RWPE2 (cell line): ENCODE data around the gene SPATA2L.
A peak's percentile ranks its signal among the peaks of the same experiment; 100 is the strongest.

Experiments used
- ATAC-seq: fragments of 200-7000 bp; cut with Tn5 transposase; 3 replicates; pipeline ENCODE4 v1.9.1; 2021; ENCODE audit warnings: low read depth
- DNase-seq: peaks from one replicate; pipeline ENCODE4 v3.0.0-alpha.2; 2020; ENCODE audit warnings: low spot score
- H3K27ac ChIP-seq: fragments of 450-650 bp; 2 replicates; pipeline ENCODE4 v1.5.1; 2017; ENCODE audit warnings: mild to moderate bottlenecking; ENCODE audit not compliant: poor library complexity, severe bottlenecking
- H3K27me3 ChIP-seq: fragments of 250-450 bp; sonication (Bioruptor Pico); 2 replicates; pipeline ENCODE4 v1.5.1; 2021; ENCODE audit warnings: mild to moderate bottlenecking, moderate library complexity; ENCODE audit not compliant: insufficient read depth, poor library complexity, severe bottlenecking
- H3K36me3 ChIP-seq: fragments of 250-450 bp; sonication (Bioruptor Pico); 2 replicates; pipeline ENCODE4 v1.5.1; 2020; ENCODE audit warnings: low read depth, mild to moderate bottlenecking, moderate library complexity
- H3K4me1 ChIP-seq: fragments of 250-450 bp; sonication (Bioruptor Pico); 2 replicates; pipeline ENCODE4 v1.5.1; 2021; ENCODE audit warnings: mild to moderate bottlenecking, moderate library complexity; ENCODE audit not compliant: insufficient read depth, poor library complexity, severe bottlenecking
- H3K4me3 ChIP-seq: fragments of 250-450 bp; sonication (Bioruptor Pico); 2 replicates; pipeline ENCODE4 v1.5.1; 2021; ENCODE audit warnings: mild to moderate bottlenecking, moderate library complexity; ENCODE audit not compliant: severe bottlenecking
- H3K9me3 ChIP-seq: fragments of 250-450 bp; sonication (Bioruptor Pico); 2 replicates; pipeline ENCODE4 v1.5.1; 2021; ENCODE audit warnings: mild to moderate bottlenecking, moderate library complexity; ENCODE audit not compliant: severe bottlenecking
- TF ChIP-seq, protein P1 (sequence below): fragments of 450-650 bp; IDR thresholded peaks from one replicate; pipeline ENCODE4 v1.5.1; 2017; ENCODE audit warnings: mild to moderate bottlenecking, moderate library complexity; ENCODE audit not compliant: poor library complexity, severe bottlenecking

The SPATA2L gene

DNA sequence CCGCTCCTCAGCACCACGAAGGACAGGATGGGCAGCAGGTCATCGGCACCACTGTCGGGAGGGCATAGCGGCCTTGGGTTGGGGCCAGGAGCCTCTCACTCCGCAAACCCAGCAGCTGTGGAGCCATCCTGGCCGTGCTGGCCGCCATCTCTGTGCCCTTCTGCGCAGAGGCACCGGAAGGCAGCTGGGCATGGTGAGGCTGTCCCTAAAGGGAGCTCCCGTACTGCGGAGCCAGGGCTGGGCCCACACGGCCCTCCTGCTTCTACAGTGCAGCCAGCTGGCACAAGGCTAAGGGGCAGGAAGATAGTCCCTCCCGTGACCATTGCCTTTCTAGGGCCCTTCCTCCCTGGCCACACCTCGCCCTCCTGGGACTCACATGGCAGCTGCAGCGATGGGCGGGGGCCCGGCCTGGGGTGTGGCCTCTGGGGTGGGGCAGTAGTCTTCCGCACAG lies 7.0 kb upstream of the SPATA2L start:
- H3K4me1 ChIP-seq = no peaks in the 10 kb centered on the region
- H3K36me3 ChIP-seq = peaks cover 8% of the 10 kb centered on the region
- no peak overlapping the region for H3K4me3 ChIP-seq
- no peaks in the 10 kb centered on the region for H3K27me3 ChIP-seq
- no peak overlapping the region for H3K27ac ChIP-seq
- DNase-seq (peak; percentile 61), ATAC-seq (no peak)
- H3K9me3 ChIP-seq = no peaks in the 10 kb centered on the region
- TF ChIP-seq, protein P1, sequence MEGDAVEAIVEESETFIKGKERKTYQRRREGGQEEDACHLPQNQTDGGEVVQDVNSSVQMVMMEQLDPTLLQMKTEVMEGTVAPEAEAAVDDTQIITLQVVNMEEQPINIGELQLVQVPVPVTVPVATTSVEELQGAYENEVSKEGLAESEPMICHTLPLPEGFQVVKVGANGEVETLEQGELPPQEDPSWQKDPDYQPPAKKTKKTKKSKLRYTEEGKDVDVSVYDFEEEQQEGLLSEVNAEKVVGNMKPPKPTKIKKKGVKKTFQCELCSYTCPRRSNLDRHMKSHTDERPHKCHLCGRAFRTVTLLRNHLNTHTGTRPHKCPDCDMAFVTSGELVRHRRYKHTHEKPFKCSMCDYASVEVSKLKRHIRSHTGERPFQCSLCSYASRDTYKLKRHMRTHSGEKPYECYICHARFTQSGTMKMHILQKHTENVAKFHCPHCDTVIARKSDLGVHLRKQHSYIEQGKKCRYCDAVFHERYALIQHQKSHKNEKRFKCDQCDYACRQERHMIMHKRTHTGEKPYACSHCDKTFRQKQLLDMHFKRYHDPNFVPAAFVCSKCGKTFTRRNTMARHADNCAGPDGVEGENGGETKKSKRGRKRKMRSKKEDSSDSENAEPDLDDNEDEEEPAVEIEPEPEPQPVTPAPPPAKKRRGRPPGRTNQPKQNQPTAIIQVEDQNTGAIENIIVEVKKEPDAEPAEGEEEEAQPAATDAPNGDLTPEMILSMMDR = no peak

DNA sequence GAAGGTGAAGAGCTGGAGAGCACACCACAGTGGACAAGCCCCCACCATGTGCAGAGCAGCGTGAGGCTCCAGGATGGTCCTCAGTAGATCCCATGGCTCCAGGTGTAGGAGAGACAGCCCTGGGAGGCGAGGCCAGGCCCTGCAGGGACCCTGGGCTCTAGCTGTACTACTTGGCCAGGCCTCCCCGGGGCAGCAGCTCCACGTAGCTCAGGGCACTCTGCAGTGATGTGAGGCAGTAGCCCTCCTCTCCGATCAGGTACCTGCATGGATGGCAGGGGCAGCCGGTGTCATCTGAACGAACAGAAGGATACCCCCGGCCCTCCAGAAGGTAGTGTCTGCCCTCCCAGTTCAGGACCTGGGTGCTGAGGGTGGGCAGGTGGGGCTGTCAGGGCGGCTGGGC lies 6.2 kb upstream of the SPATA2L start:
- Histone ChIP-seq H3K27me3 (no peaks in the 10 kb centered on the region), H3K9me3 (no peaks in the 10 kb centered on the region), H3K27ac (no peak overlapping the region), H3K4me1 (no peaks in the 10 kb centered on the region), H3K36me3 (peaks cover under 1% of the 10 kb centered on the region; the same call in 1 of the 2 replicates), H3K4me3 (no peak overlapping the region)
- TF ChIP-seq, protein P1 = no peak
- DNase-seq (peak; percentile 67), ATAC-seq (no peak)

GRCh38 chr16:89706518-89707260 lies 5.2 kb upstream of the SPATA2L start:
- H3K36me3 ChIP-seq = no peaks in the 10 kb centered on the region
- H3K27me3 ChIP-seq = no peaks in the 10 kb centered on the region
- TF ChIP-seq, protein P1 = no peak

DNA sequence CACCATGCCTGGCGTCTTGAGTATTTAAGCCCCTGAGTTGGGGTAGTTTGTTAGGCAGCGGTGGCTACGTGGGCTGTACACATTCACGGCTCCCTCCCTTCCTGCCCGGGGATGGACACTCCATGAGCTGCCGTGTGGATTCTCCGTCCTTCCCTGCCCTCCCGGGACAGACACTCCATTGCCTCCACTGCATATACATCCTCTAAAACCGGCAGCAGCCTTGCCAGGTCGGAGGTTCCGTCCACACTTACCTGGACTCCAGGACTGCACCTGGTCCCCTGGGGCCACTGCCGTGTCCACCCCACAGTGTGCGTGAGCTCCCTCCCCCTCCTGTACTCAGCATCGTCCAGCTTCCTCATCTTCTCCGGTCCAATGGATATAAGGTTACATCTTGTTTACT lies 3.5 kb upstream of the SPATA2L start:
- H3K4me3 ChIP-seq = no peak overlapping the region
- TF ChIP-seq, protein P1 = no peak
- ATAC-seq = no peak
- H3K4me1 ChIP-seq = no peaks in the 10 kb centered on the region
- H3K27ac ChIP-seq = no peak overlapping the region
- no peaks in the 10 kb centered on the region for H3K36me3 ChIP-seq
- no peaks in the 10 kb centered on the region for H3K27me3 ChIP-seq
- H3K9me3 ChIP-seq = no peaks in the 10 kb centered on the region
- DNase-seq = peak; percentile 62

More at GRCh38 chr16:89706518-89707260, 5.2 kb upstream of the SPATA2L start:
- Histone ChIP-seq H3K9me3 (no peaks in the 10 kb centered on the region), H3K4me3 (no peak overlapping the region), H3K27ac (no peak overlapping the region), H3K4me1 (no peaks in the 10 kb centered on the region)
- no peak for DNase-seq
- no peak for ATAC-seq

- Histone ChIP-seq H3K27ac (no peak overlapping the region), H3K27me3 (no peaks in the 10 kb centered on the region), H3K9me3 (no peaks in the 10 kb centered on the region), H3K36me3 (no peaks in the 10 kb centered on the region), H3K4me1 (no peaks in the 10 kb centered on the region), H3K4me3 (no peak overlapping the region)
- TF ChIP-seq, protein P1 = no peak
- no peak for ATAC-seq
- DNase-seq = no peak
Measured at GRCh38 chr16:89704281-89704680, 2.8 kb upstream of the SPATA2L start.
